C4-2B (cell line): ENCODE measurements around the gene RCOR2.

Experiments
- H3K27ac ChIP-seq: fragments of 450-650 bp; 2 replicates; pipeline ENCODE4 v1.5.1; 2017
- ZFX ChIP-seq: fragments of 450-650 bp; IDR thresholded peaks from 2 replicates; pipeline ENCODE4 v1.6.1; 2017
- TF ChIP-seq, protein P1 (sequence below): fragments of 450-650 bp; conservative IDR thresholded peaks from 2 replicates; pipeline ENCODE4 v1.5.1; 2017; ENCODE audit warnings: mild to moderate bottlenecking

The RCOR2 gene

DNA sequence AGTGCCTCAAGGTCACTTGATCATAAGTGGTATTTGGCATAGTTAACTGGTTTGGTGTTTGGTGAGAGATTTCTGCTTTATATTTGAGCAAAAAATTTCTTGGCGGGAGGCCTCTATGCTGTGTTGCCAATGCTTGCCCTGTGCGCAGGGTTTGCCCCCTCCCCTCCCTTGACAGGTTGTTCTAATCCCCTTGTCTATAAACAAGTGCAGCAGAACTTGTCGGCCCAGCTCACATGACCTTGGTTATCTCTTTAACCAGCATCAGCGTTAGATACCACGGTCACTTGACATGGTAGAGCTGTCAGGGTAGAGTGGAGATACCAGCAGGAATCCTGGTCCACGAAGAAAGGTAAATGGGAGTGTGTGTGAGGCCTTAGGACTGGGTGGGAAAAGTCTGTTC lies 42.5 kb downstream of the RCOR2 start:
- TF ChIP-seq, protein P1, sequence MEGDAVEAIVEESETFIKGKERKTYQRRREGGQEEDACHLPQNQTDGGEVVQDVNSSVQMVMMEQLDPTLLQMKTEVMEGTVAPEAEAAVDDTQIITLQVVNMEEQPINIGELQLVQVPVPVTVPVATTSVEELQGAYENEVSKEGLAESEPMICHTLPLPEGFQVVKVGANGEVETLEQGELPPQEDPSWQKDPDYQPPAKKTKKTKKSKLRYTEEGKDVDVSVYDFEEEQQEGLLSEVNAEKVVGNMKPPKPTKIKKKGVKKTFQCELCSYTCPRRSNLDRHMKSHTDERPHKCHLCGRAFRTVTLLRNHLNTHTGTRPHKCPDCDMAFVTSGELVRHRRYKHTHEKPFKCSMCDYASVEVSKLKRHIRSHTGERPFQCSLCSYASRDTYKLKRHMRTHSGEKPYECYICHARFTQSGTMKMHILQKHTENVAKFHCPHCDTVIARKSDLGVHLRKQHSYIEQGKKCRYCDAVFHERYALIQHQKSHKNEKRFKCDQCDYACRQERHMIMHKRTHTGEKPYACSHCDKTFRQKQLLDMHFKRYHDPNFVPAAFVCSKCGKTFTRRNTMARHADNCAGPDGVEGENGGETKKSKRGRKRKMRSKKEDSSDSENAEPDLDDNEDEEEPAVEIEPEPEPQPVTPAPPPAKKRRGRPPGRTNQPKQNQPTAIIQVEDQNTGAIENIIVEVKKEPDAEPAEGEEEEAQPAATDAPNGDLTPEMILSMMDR = no peak
- no peak for TF ChIP-seq ZFX
- H3K27ac ChIP-seq = peak overlapping the region; percentile 80

DNA sequence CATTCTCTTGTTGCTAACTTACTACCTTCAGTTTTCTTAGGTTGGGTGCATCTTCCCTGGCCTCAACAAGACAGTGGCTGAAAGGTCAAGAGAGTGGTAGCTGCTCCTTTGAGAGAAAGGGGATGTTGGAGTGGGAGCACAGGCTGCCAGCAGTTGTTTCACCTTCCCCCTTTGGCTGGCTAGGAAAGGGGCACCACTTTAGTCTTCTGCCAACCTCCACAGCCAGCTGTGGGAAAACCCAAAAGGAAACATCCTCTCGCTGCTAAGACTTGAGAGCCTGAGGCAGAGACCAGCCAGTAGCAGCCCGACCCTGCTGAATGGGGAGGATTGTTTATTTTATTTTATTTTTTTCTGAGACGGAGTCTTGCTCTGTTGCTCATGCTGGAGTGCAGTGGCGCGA lies 43.7 kb downstream of the RCOR2 start:
- H3K27ac ChIP-seq = peak overlapping the region; percentile 80
- TF ChIP-seq, protein P1 = no peak
- no peak for TF ChIP-seq ZFX

GRCh38 chr11:63872800-63873197 lies 44.2 kb downstream of the RCOR2 start:
- peak overlapping the region; percentile 80 for H3K27ac ChIP-seq
- TF ChIP-seq, protein P1 = no peak
- TF ChIP-seq ZFX = no peak

- TF ChIP-seq, protein P1 = peak; percentile 70
- TF ChIP-seq ZFX = no peak
Measured at GRCh38 chr11:63871962-63872799, 44.8 kb downstream of the RCOR2 start.

DNA sequence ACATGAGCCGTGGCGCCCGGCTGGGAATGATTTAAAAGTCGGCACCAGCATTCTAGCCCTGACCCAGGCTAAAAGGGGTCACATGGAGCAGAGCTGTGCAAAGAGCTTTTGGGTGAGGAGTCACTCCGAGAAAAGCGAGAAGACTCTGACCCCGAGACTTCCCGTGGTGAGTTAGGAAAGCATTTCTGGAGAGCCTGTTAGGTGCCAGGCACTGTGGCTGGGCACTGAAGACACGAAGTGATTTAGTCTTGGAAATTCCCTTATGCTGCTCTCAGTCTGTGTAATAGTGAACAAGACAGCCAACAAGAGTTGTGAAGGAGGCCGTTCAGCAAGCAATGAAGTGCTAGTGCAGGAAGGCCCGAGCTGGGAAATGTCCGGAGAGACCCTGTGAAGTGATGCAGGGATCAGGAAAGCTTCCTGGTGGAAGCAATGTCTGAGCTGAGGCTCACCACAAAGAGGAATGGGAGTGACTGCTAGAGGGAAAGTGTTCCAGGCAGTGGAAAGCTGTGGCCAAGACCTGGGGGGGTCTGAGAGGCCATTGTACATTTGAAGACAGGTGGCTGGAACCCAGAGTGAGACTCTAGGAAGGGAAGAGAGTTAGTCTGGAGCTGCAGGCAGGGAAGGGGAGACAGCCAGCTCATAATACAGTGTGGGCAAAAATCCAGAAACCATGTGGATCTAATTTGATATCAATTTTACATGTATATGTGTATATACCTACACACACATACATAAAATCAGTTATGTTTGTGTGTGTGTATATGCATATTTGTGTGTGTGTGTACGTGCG lies 46.4 kb downstream of the RCOR2 start:
- TF ChIP-seq, protein P1 = no peak
- no peak for TF ChIP-seq ZFX
- peak overlapping the region; percentile 75 for H3K27ac ChIP-seq

More at GRCh38 chr11:63871962-63872799, 44.8 kb downstream of the RCOR2 start:
- peak overlapping the region; percentile 80 for H3K27ac ChIP-seq

DNA sequence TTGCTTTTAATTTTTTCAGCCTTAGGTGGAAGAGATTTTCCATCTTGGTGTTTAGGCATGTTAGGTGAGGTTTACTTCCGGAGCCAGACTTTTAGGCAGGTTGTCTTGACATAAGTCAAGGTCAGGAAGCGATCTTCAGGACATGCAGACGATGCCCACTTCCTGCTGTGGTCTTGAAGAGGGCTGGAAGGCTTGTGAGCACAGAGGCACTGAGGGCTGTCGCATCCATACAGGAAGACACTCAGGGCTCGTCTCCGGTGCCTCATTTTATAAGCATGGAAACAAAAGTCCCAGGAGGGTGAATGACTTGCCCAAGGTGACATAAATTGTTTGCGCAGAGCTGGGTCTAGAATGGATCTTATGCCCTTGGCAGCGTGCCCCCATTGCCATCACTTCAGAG lies 47.3 kb downstream of the RCOR2 start:
- TF ChIP-seq ZFX = no peak
- TF ChIP-seq, protein P1 = no peak
- H3K27ac ChIP-seq = peak overlapping the region; percentile 75

GRCh38 chr11:63869171-63869591 lies 47.8 kb downstream of the RCOR2 start:
- TF ChIP-seq, protein P1 = no peak
- TF ChIP-seq ZFX = no peak
- H3K27ac ChIP-seq = peak overlapping the region; percentile 75
